ENCODE measurements around the gene DPYSL4. TPM values are rescaled to one million over a fixed set of nuclear protein-coding genes. Genes with fewer than 3 reads are reported as not detected.
A peak's percentile ranks its signal among the peaks of the same experiment; 100 is the strongest.

The DPYSL4 gene
- total RNA-seq, 4 donors from 2014 or later = 0.69 to 3.0 (median 0.81) TPM

GRCh38 chr10:132182591-132182990 lies 4.2 kb upstream of the DPYSL4 start:
- DNase-seq (ENCODE audit: low spot score) = no peak
- no peak for TF ChIP-seq CTCF (IDR thresholded peaks at IDR 0.05)
- ATAC-seq (ENCODE audit: low FRiP score) = no peak

GRCh38 chr10:132183046-132183445 lies 3.7 kb upstream of the DPYSL4 start:
- ATAC-seq (ENCODE audit: low FRiP score) = no peak
- DNase-seq (ENCODE audit: low spot score) = no peak
- no peak for TF ChIP-seq CTCF (IDR thresholded peaks at IDR 0.05)

GRCh38 chr10:132184816-132185593 lies 1.7 kb upstream of the DPYSL4 start:
- DNase-seq (ENCODE audit: low spot score) (no peak), ATAC-seq (ENCODE audit: low FRiP score) (no peak)
- TF ChIP-seq CTCF (IDR thresholded peaks at IDR 0.05) = no peak

GRCh38 chr10:132185601-132186487 lies 904 bp upstream of the DPYSL4 start:
- no peak for TF ChIP-seq CTCF (IDR thresholded peaks at IDR 0.05)
- peak; percentile 20 for ATAC-seq (ENCODE audit: low FRiP score)
- DNase-seq (ENCODE audit: low spot score) = no peak

- no peak for DNase-seq (ENCODE audit: low spot score)
- no peak for TF ChIP-seq CTCF (IDR thresholded peaks at IDR 0.05)
- ATAC-seq (ENCODE audit: low FRiP score) = no peak
These were observed 836 bp downstream of the DPYSL4 start for GRCh38 chr10:132187430-132188138.

GRCh38 chr10:132188331-132188730 lies 1.6 kb downstream of the DPYSL4 start:
- DNase-seq (ENCODE audit: low spot score) (no peak), ATAC-seq (ENCODE audit: low FRiP score) (no peak)
- TF ChIP-seq CTCF (IDR thresholded peaks at IDR 0.05) = no peak

Measured in omental fat pad (tissue), 4 donors.